Measurements from ENCODE around the gene CMBL. TPM values are rescaled to one million over a fixed set of nuclear protein-coding genes. Genes with fewer than 3 reads are reported as not detected.

CMBL gene
- total RNA-seq, 2 donors from 2014 or later = 3.4 to 7.8 TPM

DNA sequence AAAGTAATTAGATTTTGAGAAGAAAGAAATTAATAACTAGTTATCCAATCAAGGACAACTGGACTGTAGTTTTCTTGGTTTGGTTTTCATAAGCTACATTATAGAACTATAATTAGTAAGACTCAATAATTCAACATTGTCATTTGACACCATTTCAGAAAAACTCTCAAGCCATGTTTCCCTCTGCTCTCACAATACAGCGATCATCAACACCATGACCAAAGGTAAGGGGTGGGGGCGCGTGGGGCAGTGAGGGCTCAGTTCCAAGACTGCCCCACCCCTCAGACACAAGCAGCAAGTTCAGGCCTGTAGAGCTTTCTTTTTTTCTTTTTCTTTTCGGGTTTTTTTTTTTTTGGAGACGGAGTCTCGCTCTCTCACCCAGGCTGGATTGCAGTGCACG lies 6.4 kb downstream of the CMBL start:
- Histone ChIP-seq H3K27me3 (replicated peaks; ENCODE audit: insufficient read depth) (no peaks in the 10 kb centered on the region), H3K36me3 (no peaks in the 10 kb centered on the region), H3K4me3 (no peak overlapping the region), H3K27ac (no peak overlapping the region), H3K4me1 (ENCODE audit: control insufficient read depth in 1 of 2, low read depth in 2 of 2) (peaks cover 0 to 14% of the 10 kb centered on the region in 2 donors), H3K9me3 (no peaks in the 10 kb centered on the region)
- TF ChIP-seq, protein P1, sequence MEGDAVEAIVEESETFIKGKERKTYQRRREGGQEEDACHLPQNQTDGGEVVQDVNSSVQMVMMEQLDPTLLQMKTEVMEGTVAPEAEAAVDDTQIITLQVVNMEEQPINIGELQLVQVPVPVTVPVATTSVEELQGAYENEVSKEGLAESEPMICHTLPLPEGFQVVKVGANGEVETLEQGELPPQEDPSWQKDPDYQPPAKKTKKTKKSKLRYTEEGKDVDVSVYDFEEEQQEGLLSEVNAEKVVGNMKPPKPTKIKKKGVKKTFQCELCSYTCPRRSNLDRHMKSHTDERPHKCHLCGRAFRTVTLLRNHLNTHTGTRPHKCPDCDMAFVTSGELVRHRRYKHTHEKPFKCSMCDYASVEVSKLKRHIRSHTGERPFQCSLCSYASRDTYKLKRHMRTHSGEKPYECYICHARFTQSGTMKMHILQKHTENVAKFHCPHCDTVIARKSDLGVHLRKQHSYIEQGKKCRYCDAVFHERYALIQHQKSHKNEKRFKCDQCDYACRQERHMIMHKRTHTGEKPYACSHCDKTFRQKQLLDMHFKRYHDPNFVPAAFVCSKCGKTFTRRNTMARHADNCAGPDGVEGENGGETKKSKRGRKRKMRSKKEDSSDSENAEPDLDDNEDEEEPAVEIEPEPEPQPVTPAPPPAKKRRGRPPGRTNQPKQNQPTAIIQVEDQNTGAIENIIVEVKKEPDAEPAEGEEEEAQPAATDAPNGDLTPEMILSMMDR (IDR thresholded peaks at IDR 0.05) = no peak
- ATAC-seq (ENCODE audit: insufficient number of reproducible peaks, low FRiP score, low read depth) (no peak), DNase-seq (ENCODE audit: low spot score) (no peak)

DNA sequence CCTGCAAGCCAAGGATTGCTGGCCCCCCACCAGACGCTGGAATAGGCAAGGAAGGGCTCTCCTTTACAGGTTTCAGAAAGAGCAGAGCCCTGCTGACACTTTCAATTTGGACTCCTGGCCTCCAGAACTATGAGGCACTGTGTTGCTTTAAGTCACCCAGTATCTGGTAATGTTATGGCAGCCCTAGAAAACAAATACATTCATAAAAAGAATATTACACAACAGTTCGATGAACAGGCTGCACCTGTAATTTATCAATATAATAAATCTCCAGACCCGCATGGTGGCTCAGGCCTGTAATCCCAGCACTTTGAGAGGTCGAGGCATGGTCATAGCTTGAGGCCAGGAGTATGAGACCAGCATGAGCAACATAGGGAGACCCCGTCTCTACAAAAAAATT lies 7.5 kb downstream of the CMBL start:
- TF ChIP-seq, protein P1 (IDR thresholded peaks at IDR 0.05) = no peak

DNA sequence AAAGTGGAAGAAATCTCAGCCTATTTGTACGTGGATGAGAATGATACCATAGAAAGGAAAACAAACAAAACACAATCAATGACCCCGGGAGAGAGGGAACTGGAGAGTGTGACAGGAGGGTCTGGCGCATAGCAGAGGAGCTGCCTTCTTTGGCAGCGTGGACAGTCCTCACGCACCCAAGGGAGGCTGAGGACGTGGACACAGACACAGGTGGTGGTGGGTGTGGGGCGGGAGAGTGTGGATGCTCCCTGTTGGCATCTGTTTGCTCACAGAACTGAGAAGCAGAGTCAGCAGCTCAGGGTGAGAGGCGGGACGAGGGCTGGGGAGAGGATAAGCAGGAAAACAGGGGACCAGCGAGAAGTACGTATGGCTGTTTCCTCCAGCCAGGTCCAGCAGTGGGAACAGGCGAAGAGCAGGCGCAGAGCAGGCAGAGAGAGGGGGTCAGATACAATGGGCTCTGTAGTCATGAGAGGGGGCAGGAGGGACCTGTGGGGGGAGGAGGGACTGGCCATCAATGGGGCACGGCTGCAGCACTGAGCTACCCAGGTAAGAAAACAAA lies 10.0 kb downstream of the CMBL start:
- no peak overlapping the region for H3K4me3 ChIP-seq

More for the DNA sequence above, 7.5 kb downstream of the CMBL start:
- no peaks in the 10 kb centered on the region for H3K27me3 ChIP-seq (replicated peaks; ENCODE audit: insufficient read depth)
- ATAC-seq (ENCODE audit: insufficient number of reproducible peaks, low FRiP score, low read depth) (no peak), DNase-seq (ENCODE audit: low spot score) (no peak)
- H3K9me3 ChIP-seq = no peaks in the 10 kb centered on the region
- H3K4me3 ChIP-seq = no peak overlapping the region
- peaks cover 0 to 10% of the 10 kb centered on the region in 2 donors for H3K4me1 ChIP-seq (ENCODE audit: control insufficient read depth in 1 of 2, low read depth in 2 of 2)
- H3K27ac ChIP-seq = no peak overlapping the region
- H3K36me3 ChIP-seq = no peaks in the 10 kb centered on the region

DNA sequence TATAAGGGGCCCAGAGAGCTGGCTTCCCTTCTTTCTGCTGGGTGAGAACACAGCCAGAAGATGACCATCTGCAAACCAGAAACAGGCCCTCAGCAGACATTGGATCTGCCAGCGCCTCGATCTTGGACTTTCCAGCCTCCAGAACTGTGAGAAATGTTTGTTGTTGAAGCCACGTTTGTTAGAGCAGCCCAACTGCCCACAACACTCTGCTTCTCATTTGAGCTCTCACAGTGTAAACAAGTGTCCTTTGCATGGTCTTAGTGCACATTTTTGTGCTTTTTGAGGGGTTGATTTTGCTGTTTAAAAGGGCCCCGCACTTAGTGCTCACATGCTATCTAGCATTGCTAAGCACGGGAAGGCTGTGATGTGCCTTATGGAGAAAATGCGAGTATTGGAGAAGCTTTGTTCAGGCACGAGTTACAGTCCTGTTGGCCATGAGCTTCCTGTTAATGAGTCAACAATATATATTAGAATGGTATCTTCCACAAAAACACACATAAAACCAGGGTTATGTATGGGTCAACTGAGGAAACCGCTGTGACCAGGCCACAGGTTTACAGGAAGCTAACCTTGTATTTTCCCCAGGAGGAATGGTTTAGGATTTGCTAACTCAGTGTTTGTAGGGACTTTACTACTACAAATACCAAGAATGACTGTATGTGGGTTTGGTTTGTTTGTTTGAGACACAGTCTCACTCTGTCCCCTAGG lies 11.9 kb downstream of the CMBL start:
- no peaks in the 10 kb centered on the region for H3K4me1 ChIP-seq (ENCODE audit: control insufficient read depth in 1 of 2, low read depth in 2 of 2)
- no peak overlapping the region for H3K27ac ChIP-seq
- no peak overlapping the region for H3K4me3 ChIP-seq
- H3K9me3 ChIP-seq = no peaks in the 10 kb centered on the region
- H3K27me3 ChIP-seq (replicated peaks; ENCODE audit: insufficient read depth) = no peaks in the 10 kb centered on the region
- ATAC-seq (ENCODE audit: insufficient number of reproducible peaks, low FRiP score, low read depth) = no peak
- no peaks in the 10 kb centered on the region for H3K36me3 ChIP-seq
- TF ChIP-seq, protein P1 (IDR thresholded peaks at IDR 0.05) = no peak
- DNase-seq (ENCODE audit: low spot score) = no peak

More for the DNA sequence above, 10.0 kb downstream of the CMBL start:
- Histone ChIP-seq H3K27ac (no peak overlapping the region), H3K4me1 (ENCODE audit: control insufficient read depth in 1 of 2, low read depth in 2 of 2) (peaks cover 0 to 9% of the 10 kb centered on the region in 2 donors), H3K36me3 (no peaks in the 10 kb centered on the region), H3K9me3 (no peaks in the 10 kb centered on the region), H3K27me3 (replicated peaks; ENCODE audit: insufficient read depth) (no peaks in the 10 kb centered on the region)
- TF ChIP-seq, protein P1 (IDR thresholded peaks at IDR 0.05) = no peak
- ATAC-seq (ENCODE audit: insufficient number of reproducible peaks, low FRiP score, low read depth) = no peak
- no peak for DNase-seq (ENCODE audit: low spot score)

DNA sequence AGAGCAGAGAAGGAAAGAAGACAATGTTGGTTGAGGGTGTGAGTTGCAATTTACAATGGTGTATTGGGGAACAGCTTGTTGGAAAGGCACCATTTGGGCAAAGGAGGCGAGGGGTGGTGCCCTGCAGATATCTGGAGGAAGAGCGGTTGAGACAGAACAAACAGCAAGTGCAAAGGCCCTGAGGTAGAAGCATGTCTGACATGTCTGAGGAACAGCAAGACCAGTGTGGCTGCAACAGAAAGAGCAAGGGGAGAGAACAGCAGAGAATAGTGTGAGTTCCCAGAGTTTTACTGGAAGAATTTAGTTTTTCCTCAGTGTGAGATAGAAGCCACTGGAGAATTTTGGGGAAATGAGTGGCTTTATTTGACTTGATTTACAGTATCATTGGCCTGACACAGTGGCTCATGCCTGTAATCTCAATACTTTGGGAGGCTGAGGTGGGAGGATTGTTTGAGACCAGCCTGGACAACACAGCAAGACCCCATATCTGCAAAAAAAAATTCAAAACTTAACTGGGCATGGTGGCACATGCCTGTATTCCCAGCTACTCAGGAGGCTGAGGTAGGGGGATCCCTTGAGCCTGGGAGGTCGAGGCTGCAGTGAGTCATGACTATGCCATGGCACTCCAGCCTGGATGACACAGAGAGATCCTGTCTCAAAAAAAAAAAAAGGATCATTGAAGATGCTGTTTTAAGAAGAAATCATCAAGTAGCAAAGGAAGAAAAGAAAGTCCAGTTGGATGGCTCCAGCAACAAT lies 13.6 kb downstream of the CMBL start:
- TF ChIP-seq, protein P1 (IDR thresholded peaks at IDR 0.05) = no peak
- DNase-seq (ENCODE audit: low spot score) = no peak
- no peak for ATAC-seq (ENCODE audit: insufficient number of reproducible peaks, low FRiP score, low read depth)
- peaks cover 0 to 8% of the 10 kb centered on the region in 2 donors for H3K4me1 ChIP-seq (ENCODE audit: control insufficient read depth in 1 of 2, low read depth in 2 of 2)
- no peaks in the 10 kb centered on the region for H3K9me3 ChIP-seq
- H3K27me3 ChIP-seq (replicated peaks; ENCODE audit: insufficient read depth) = no peaks in the 10 kb centered on the region
- no peaks in the 10 kb centered on the region for H3K36me3 ChIP-seq
- H3K4me3 ChIP-seq = no peak overlapping the region
- H3K27ac ChIP-seq = no peak overlapping the region

Data from thoracic aorta (tissue), 2 donors.